GM12878 (cell line): Measurements from ENCODE around the gene MAN2B1. TPM values are rescaled to one million over a fixed set of nuclear protein-coding genes. Genes with fewer than 3 reads are reported as not detected.
A peak's percentile ranks its signal among the peaks of the same experiment; 100 is the strongest.

Source experiments
- ASH2L ChIP-seq: fragments of 300-600, 200-600 bp; sonication (generic); IDR thresholded peaks from 2 replicates; pipeline ENCODE4 v1.6.1; 2017; ENCODE audit warnings: low read depth, mild to moderate bottlenecking, borderline replicate concordance
- BACH1 ChIP-seq: fragments of 450-650 bp; IDR thresholded peaks from 2 replicates; pipeline ENCODE4 v1.6.1; 2017; ENCODE audit warnings: mild to moderate bottlenecking, borderline replicate concordance
- CBFB ChIP-seq: IDR thresholded peaks from 2 replicates; pipeline ENCODE4 v1.6.1; 2016; ENCODE audit warnings: antibody characterized with exemption, low read depth
- CHD1 ChIP-seq: IDR thresholded peaks from 2 replicates; pipeline ENCODE4 v1.6.1; 2012; ENCODE audit warnings: low read depth, low read length, improper control_type of control experiment
- E4F1 ChIP-seq: fragments of 450-650 bp; IDR thresholded peaks from 2 replicates; pipeline ENCODE4 v1.6.1; 2018; ENCODE audit warnings: borderline replicate concordance, mild to moderate bottlenecking; ENCODE audit not compliant: partially characterized antibody
- EZH2 ChIP-seq: IDR thresholded peaks from 2 replicates; pipeline ENCODE4 v1.6.1; 2012; ENCODE audit warnings: low read depth, mild to moderate bottlenecking, control low read depth, inconsistent platforms, low read length, borderline replicate concordance; ENCODE audit not compliant: control insufficient read depth
- HDAC2 ChIP-seq: fragments of 200-600 bp; sonication (generic); IDR thresholded peaks from 2 replicates; pipeline ENCODE4 v1.6.1; 2017
- IKZF1 ChIP-seq: fragments of 450-650 bp; conservative IDR thresholded peaks from 2 replicates; pipeline ENCODE4 v1.6.1; 2017; ENCODE audit warnings: antibody characterized with exemption, mild to moderate bottlenecking
- IKZF2 ChIP-seq, 2 experiments: fragments of 450-650 bp; IDR thresholded peaks; 2 replicates each; pipeline ENCODE4 v1.6.1; 2017; ENCODE audit warnings: mild to moderate bottlenecking in 2 of 2, moderate library complexity in 2 of 2
- NFIC ChIP-seq: IDR thresholded peaks from 2 replicates; pipeline ENCODE4 v1.6.1; 2012; ENCODE audit warnings: low read depth, mild to moderate bottlenecking, inconsistent platforms, low read length, moderate library complexity
- NFYA ChIP-seq: IDR thresholded peaks from 2 replicates; pipeline ENCODE4 v1.6.1; 2011; ENCODE audit warnings: low read depth, mild to moderate bottlenecking, low read length, improper control_type of control experiment, borderline replicate concordance
- NKRF ChIP-seq: fragments of 450-650 bp; conservative IDR thresholded peaks from 2 replicates; pipeline ENCODE4 v1.6.1; 2017; ENCODE audit warnings: mild to moderate bottlenecking, moderate library complexity
- POLR2A ChIP-seq: IDR thresholded peaks from 2 replicates; pipeline ENCODE4 v1.6.1; 2011; ENCODE audit warnings: low read depth, mild to moderate bottlenecking, low read length
- RUNX3 ChIP-seq: IDR thresholded peaks from 2 replicates; pipeline ENCODE4 v1.6.1; 2012; ENCODE audit warnings: low read length, inconsistent platforms
- SP1 ChIP-seq: IDR thresholded peaks from one replicate; pipeline ENCODE4 v1.6.1; 2011; ENCODE audit warnings: low read depth, low read length
- WRNIP1 ChIP-seq: IDR thresholded peaks from 2 replicates; pipeline ENCODE4 v1.6.1; 2011; ENCODE audit warnings: low read depth, low read length, improper control_type of control experiment, borderline replicate concordance
- ZNF217 ChIP-seq: fragments of 450-650 bp; IDR thresholded peaks from 2 replicates; pipeline ENCODE4 v1.6.1; 2017; ENCODE audit warnings: antibody characterized with exemption, mild to moderate bottlenecking
- ZNF622 ChIP-seq: fragments of 450-650 bp; IDR thresholded peaks from 2 replicates; pipeline ENCODE4 v1.6.1; 2017; ENCODE audit warnings: mild to moderate bottlenecking, inconsistent platforms
- ZNF687 ChIP-seq: fragments of 450-650 bp; IDR thresholded peaks from 2 replicates; pipeline ENCODE4 v1.6.1; 2017; ENCODE audit warnings: mild to moderate bottlenecking, moderate library complexity
- ZSCAN29 ChIP-seq: fragments of 450-650 bp; IDR thresholded peaks from 2 replicates; pipeline ENCODE4 v1.6.1; 2017; ENCODE audit warnings: mild to moderate bottlenecking, moderate library complexity
- ZZZ3 ChIP-seq: IDR thresholded peaks from 2 replicates; pipeline ENCODE4 v1.6.1; 2011; ENCODE audit warnings: low read depth; ENCODE audit not compliant: control insufficient read depth, insufficient read length
- polyA plus RNA-seq, 11 experiments: library from polyadenylated mRNA; depleted of rRNA in 4 of 11; unstranded in 6 of 11; stranded (reverse) in 5 of 11; fragments of >200 nt; fragmentation: Nextera tagmentation in 4 of 11; fragmentation: Illumina TruSeq in 1 of 11; extraction: Ambion mirVana in 4 of 11; extraction: Trizol in 1 of 11; gene quantifications; 1 replicate in 1 of 11; 2 replicates in 10 of 11; pipeline versions ENCODE4 v1.2.1 to v1.2.3, GENCODE V29; 2011 to 2016; ENCODE audit warnings: inconsistent platforms in 2 of 11, missing spikeins in 2 of 11, low read depth in 1 of 11
- total RNA-seq, 4 experiments: library from RNA; depleted of rRNA in 3 of 4; stranded (reverse); fragments of >200 nt in 3 of 4; fragmentation: Illumina TruSeq in 1 of 4; extraction: Trizol in 1 of 4; gene quantifications; 2 replicates each; pipeline versions ENCODE4 v1.2.1 to v1.2.3, GENCODE V29; 2013 to 2021

Gene MAN2B1
- total and polyA plus RNA-seq, 10 of the 15 experiments (the other 5 are each of a cell fraction or from before 2014, with no cell fraction given), result 7.6 to 224 (median 81.4) TPM

GRCh38 chr19:12666265-12667048, at the start of gene MAN2B1, which contains the start of gene WDR83 (continued):
- TF ChIP-seq ZNF687, result 0 out of 2 replicates have a peak, but pooled peaks have one; percentile 21
- no peak for TF ChIP-seq WRNIP1
- TF ChIP-seq IKZF2 (IDR thresholded peaks at IDR 0.05), result peak; percentile 14 to 19; a peak in 1 of 4 replicates
- TF ChIP-seq SP1, result no peak
- no peak for TF ChIP-seq ZZZ3
- peak; percentile 65; the same call in 1 of the 2 replicates for TF ChIP-seq RUNX3
- TF ChIP-seq ZNF622, result no peak
- TF ChIP-seq ZSCAN29, result no peak
- TF ChIP-seq NFIC, result no peak
- no peak for TF ChIP-seq EZH2
- peak; percentile 24; the same call in 1 of the 2 replicates for TF ChIP-seq CBFB
- TF ChIP-seq NKRF, result peak; percentile 81
- no peak for TF ChIP-seq ZNF217
- no peak for TF ChIP-seq E4F1
- peak; percentile 80 for TF ChIP-seq POLR2A
- peak; percentile 69 for TF ChIP-seq IKZF1
- no peak for TF ChIP-seq NFYA
- no peak for TF ChIP-seq CHD1
- TF ChIP-seq ASH2L, result no peak
- TF ChIP-seq HDAC2, result no peak
- peak; percentile 11; the same call in 1 of the 2 replicates for TF ChIP-seq BACH1
